H9 (cell line): ENCODE measurements around the gene ASCC2. TPM values are rescaled to one million over a fixed set of nuclear protein-coding genes. Genes with fewer than 3 reads are reported as not detected.

Experiments used
- DNase-seq: peaks from one replicate; pipeline ENCODE4 v3.0.0-alpha.2; 2017
- H2AFZ ChIP-seq: one replicate; pipeline ENCODE4 v1.6.1; 2013; ENCODE audit warnings: mild to moderate bottlenecking, low read length, control low read depth, moderate library complexity
- H2AK5ac ChIP-seq: 2 replicates; pipeline ENCODE4 v1.6.1; 2013; ENCODE audit warnings: low read length, control low read depth, mixed read lengths; ENCODE audit not compliant: insufficient read length
- H2BK120ac ChIP-seq: one replicate; pipeline ENCODE4 v1.6.1; 2013; ENCODE audit warnings: low read depth, mild to moderate bottlenecking, low read length, control low read depth, inconsistent platforms; ENCODE audit not compliant: poor library complexity, severe bottlenecking
- H2BK12ac ChIP-seq: 2 replicates; pipeline ENCODE4 v1.6.1; 2013; ENCODE audit warnings: low read length, control low read depth, mixed read lengths, low read depth; ENCODE audit not compliant: insufficient read length
- H2BK15ac ChIP-seq: 2 replicates; pipeline ENCODE4 v1.6.1; 2013; ENCODE audit warnings: low read depth, low read length, control low read depth
- H2BK20ac ChIP-seq: one replicate; pipeline ENCODE4 v1.6.1; 2013; ENCODE audit warnings: low read depth, mild to moderate bottlenecking, low read length, control low read depth, inconsistent platforms; ENCODE audit not compliant: poor library complexity, severe bottlenecking
- H2BK5ac ChIP-seq: 2 replicates; pipeline ENCODE4 v1.6.1; 2013; ENCODE audit warnings: low read length, control low read depth, mixed read lengths; ENCODE audit not compliant: insufficient read length
- H3K14ac ChIP-seq: 2 replicates; pipeline ENCODE4 v1.6.1; 2013; ENCODE audit warnings: low read length, control low read depth; ENCODE audit not compliant: insufficient read depth
- H3K18ac ChIP-seq: 2 replicates; pipeline ENCODE4 v1.6.1; 2013; ENCODE audit warnings: low read depth, mild to moderate bottlenecking, mixed read lengths, low read length, control low read depth; ENCODE audit not compliant: insufficient read length
- H3K23ac ChIP-seq: 2 replicates; pipeline ENCODE4 v1.6.1; 2013; ENCODE audit warnings: low read length, control low read depth, mixed read lengths, low read depth; ENCODE audit not compliant: insufficient read length
- H3K23me2 ChIP-seq: 2 replicates; pipeline ENCODE4 v1.6.1; 2013; ENCODE audit warnings: low read depth, mild to moderate bottlenecking, mixed read lengths, low read length, control low read depth; ENCODE audit not compliant: insufficient read length, poor library complexity, severe bottlenecking
- H3K27ac ChIP-seq: 2 replicates; pipeline ENCODE4 v1.5.1; 2013; ENCODE audit warnings: low read length, control low read depth, mixed read lengths, low read depth; ENCODE audit not compliant: insufficient read length
- H3K27me3 ChIP-seq: 2 replicates; pipeline ENCODE4 v1.6.1; 2013; ENCODE audit warnings: low read length, control low read depth, inconsistent platforms; ENCODE audit not compliant: insufficient read depth
- H3K4ac ChIP-seq: 2 replicates; pipeline ENCODE4 v1.6.1; 2013; ENCODE audit warnings: low read depth, mild to moderate bottlenecking, control low read depth, inconsistent platforms, low read length, moderate library complexity
- H3K4me1 ChIP-seq: 2 replicates; pipeline ENCODE4 v1.6.1; 2013; ENCODE audit warnings: low read length, control low read depth, inconsistent platforms; ENCODE audit not compliant: insufficient read depth
- H3K4me2 ChIP-seq: 2 replicates; pipeline ENCODE4 v1.6.1; 2013; ENCODE audit warnings: low read length, control low read depth, mixed read lengths; ENCODE audit not compliant: insufficient read length, insufficient read depth
- H3K56ac ChIP-seq: 2 replicates; pipeline ENCODE4 v1.6.1; 2013; ENCODE audit warnings: low read depth, mild to moderate bottlenecking, mixed read lengths, low read length, control low read depth; ENCODE audit not compliant: insufficient read length
- H3K79me1 ChIP-seq: 2 replicates; pipeline ENCODE4 v1.6.1; 2013; ENCODE audit warnings: low read depth, mild to moderate bottlenecking, moderate library complexity, low read length, control low read depth, inconsistent platforms; ENCODE audit not compliant: insufficient read depth, poor library complexity, severe bottlenecking
- H3K79me2 ChIP-seq: 2 replicates; pipeline ENCODE4 v1.6.1; 2013; ENCODE audit warnings: low read length, control low read depth, inconsistent platforms; ENCODE audit not compliant: insufficient read depth
- H3K9ac ChIP-seq: 2 replicates; pipeline ENCODE4 v1.6.1; 2013; ENCODE audit warnings: low read length, control low read depth, mixed read lengths; ENCODE audit not compliant: insufficient read length; ENCODE audit errors: extremely low read depth
- H3K9me3 ChIP-seq: one replicate; pipeline ENCODE4 v1.6.1; 2013; ENCODE audit warnings: low read depth, low read length, inconsistent platforms; ENCODE audit not compliant: control insufficient read depth
- H3T11ph ChIP-seq: one replicate; pipeline ENCODE4 v1.6.1; 2013; ENCODE audit warnings: mild to moderate bottlenecking, low read length, control low read depth, inconsistent platforms
- H4K20me1 ChIP-seq: one replicate; pipeline ENCODE4 v1.6.1; 2013; ENCODE audit not compliant: control insufficient read depth, insufficient read length, insufficient read depth
- H4K5ac ChIP-seq: 2 replicates; pipeline ENCODE4 v1.6.1; 2013; ENCODE audit warnings: low read depth, mild to moderate bottlenecking, mixed read lengths, low read length, control low read depth; ENCODE audit not compliant: insufficient read length
- H4K8ac ChIP-seq: replicated peaks from 2 replicates; pipeline ENCODE4 v1.6.1; 2013; ENCODE audit warnings: low read length, control low read depth, mixed read lengths, low read depth; ENCODE audit not compliant: insufficient read length
- H4K91ac ChIP-seq: 2 replicates; pipeline ENCODE4 v1.6.1; 2013; ENCODE audit warnings: low read depth, mild to moderate bottlenecking, moderate library complexity, mixed read lengths, low read length, control low read depth; ENCODE audit not compliant: insufficient read length
- H3K27ac Mint-ChIP-seq, 3 experiments: 2 replicates in 2 of 3; 3 replicates in 1 of 3; pipeline ENCODE4 v1.8.0; 2020 to 2021; ENCODE audit warnings: mixed read lengths in 3 of 3, mild to moderate bottlenecking in 1 of 3, moderate library complexity in 1 of 3
- H3K27me3 Mint-ChIP-seq: 2 replicates; pipeline ENCODE4 v1.8.0; 2021; ENCODE audit warnings: low read depth, mild to moderate bottlenecking, moderate library complexity, mixed read lengths
- H3K36me3 Mint-ChIP-seq, 3 experiments: 2 replicates in 2 of 3; 3 replicates in 1 of 3; pipeline ENCODE4 v1.8.0; 2020 to 2021; ENCODE audit warnings: low read depth in 3 of 3, mixed read lengths in 3 of 3; ENCODE audit not compliant: insufficient read depth in 1 of 3
- H3K4me1 Mint-ChIP-seq, 2 experiments: 2 replicates each; pipeline ENCODE4 v1.8.0; 2020; ENCODE audit warnings: mixed read lengths in 2 of 2
- H3K4me3 Mint-ChIP-seq, 2 experiments: 2 replicates in 1 of 2; 3 replicates in 1 of 2; pipeline ENCODE4 v1.8.0; 2020 to 2021; ENCODE audit warnings: mild to moderate bottlenecking in 2 of 2, mixed read lengths in 2 of 2, moderate library complexity in 1 of 2
- H3K9me3 Mint-ChIP-seq, 2 experiments: 2 replicates in 1 of 2; 3 replicates in 1 of 2; pipeline ENCODE4 v1.8.0; 2020; ENCODE audit warnings: mild to moderate bottlenecking in 2 of 2, mixed read lengths in 2 of 2, moderate library complexity in 1 of 2
- CTCF ChIP-seq: fragments of 200-600 bp; sonication (generic); conservative IDR thresholded peaks from 3 replicates; pipeline ENCODE4 v1.8.0; 2021; ENCODE audit warnings: antibody characterized with exemption, mild to moderate bottlenecking
- WGBS: extraction: QIAGEN DNeasy Blood & Tissue Kit; methylation state at CpG from one replicate; pipeline ENCODE4 v1.1.7; 2013; ENCODE audit warnings: missing lambda C conversion rate, low lambda C conversion rate, mixed read lengths; ENCODE audit not compliant: insufficient read length; ENCODE audit errors: extremely low coverage; 5-methylcytosine and 5-hydroxymethylcytosine counted together
- total RNA-seq: library from RNA; stranded (reverse); gene quantifications from 2 replicates; pipeline ENCODE4 v1.2.1, GENCODE V29; 2021

Gene ASCC2
- total RNA-seq, 1 experiment from 2014 or later, result 48.2 TPM

- no peak overlapping the region for H3K56ac ChIP-seq
- H3K18ac ChIP-seq, result no peak overlapping the region
- H2AFZ ChIP-seq, result no peak overlapping the region
- no peaks in the 10 kb centered on the region for H3K23me2 ChIP-seq
- H3K79me2 ChIP-seq, result peaks cover 1% of the 10 kb centered on the region; the same call in 1 of the 2 replicates
- Mint-ChIP-seq H3K27ac (peak overlapping the region in 1 of 3 experiments; percentile 58; a peak in 2 of 7 replicates), H3K27me3 (peaks cover 10% of the 10 kb centered on the region), H3K4me1 (peaks cover 3 to 5% of the 10 kb centered on the region in 2 experiments), H3K4me3 (no peak overlapping the region), H3K36me3 (peaks cover 12 to 25% (median 22%) of the 10 kb centered on the region in 3 experiments; a peak in 6 of 7 replicates), H3K9me3 (no peaks in the 10 kb centered on the region)
- no peak overlapping the region for H2AK5ac ChIP-seq
- H3K9me3 ChIP-seq, result no peaks in the 10 kb centered on the region
- H3K27ac ChIP-seq, result no peak overlapping the region
- DNase-seq, result no peak
- no peaks in the 10 kb centered on the region for H3K79me1 ChIP-seq
- no peak overlapping the region for H3K4me2 ChIP-seq
- no peak overlapping the region for H2BK12ac ChIP-seq
- no peak overlapping the region for H2BK120ac ChIP-seq
- no peak overlapping the region for H2BK15ac ChIP-seq
- H3K27me3 ChIP-seq, result no peaks in the 10 kb centered on the region
- H3T11ph ChIP-seq, result no peak overlapping the region
- no CpG with 5 or more reads among the region's 2 CpGs for WGBS
- H2BK5ac ChIP-seq, result no peak overlapping the region
- H3K23ac ChIP-seq, result no peak overlapping the region
- no peak for TF ChIP-seq CTCF
- H3K4ac ChIP-seq, result no peak overlapping the region
- H4K5ac ChIP-seq, result no peak overlapping the region
- H2BK20ac ChIP-seq, result no peak overlapping the region
- no peak overlapping the region for H3K14ac ChIP-seq
- H4K91ac ChIP-seq, result no peak overlapping the region
- H3K9ac ChIP-seq, result no peak overlapping the region
- no peaks in the 10 kb centered on the region for H4K20me1 ChIP-seq
- no peaks in the 10 kb centered on the region; the same call in 1 of the 2 replicates for H3K4me1 ChIP-seq
- no peak overlapping the region for H4K8ac ChIP-seq
These were observed 64.8 kb downstream of the ASCC2 start for GRCh38 chr22:29773233-29773632.
